Panc1 (cell line): ENCODE results near the gene SLC12A8. TPM values are rescaled to one million over a fixed set of nuclear protein-coding genes. Genes with fewer than 3 reads are reported as not detected.

ENCODE experiments used
- ATAC-seq: fragments of 200-7000 bp; cut with Tn5 transposase; 2 replicates; pipeline ENCODE4 v1.9.1; 2020; ENCODE audit warnings: mild to moderate bottlenecking, moderate library complexity
- BruUV-seq: library from RNA; stranded (reverse); fragments of 400-500 nt; replicated peaks from 2 replicates; lab custom pipeline; 2021; lab: Mats Ljungman, UMichigan
- CTCF ChIA-PET: fragments of 300-600 bp; sonication (Branson Sonifier 250); formaldehyde crosslinking; loops from one replicate; lab custom pipeline; 2022; ENCODE audit warnings: antibody characterized with exemption; lab: Charles Lee
- POLR2A ChIA-PET: fragments of 300-600 bp; sonication (Branson Sonifier 250); formaldehyde crosslinking; loops from one replicate; lab custom pipeline; 2022; ENCODE audit warnings: antibody characterized with exemption; lab: Charles Lee
- DNase-seq: peaks from one replicate; pipeline ENCODE4 v3.0.0-alpha.2; 2010; ENCODE audit warnings: low read depth, low spot score
- H3K27ac ChIP-seq: 2 replicates; pipeline ENCODE4 v1.5.1; 2011; ENCODE audit warnings: mild to moderate bottlenecking, low read length, inconsistent platforms
- H3K27me3 ChIP-seq: fragments of 200-500 bp; sonication (Bioruptor generic); 2 replicates; pipeline ENCODE4 v1.6.0; 2014; ENCODE audit warnings: low read length, inconsistent platforms; ENCODE audit not compliant: control insufficient read depth, insufficient read depth
- H3K36me3 ChIP-seq: fragments of 200-500 bp; sonication (Bioruptor generic); 2 replicates; pipeline ENCODE4 v1.5.1; 2014; ENCODE audit warnings: inconsistent platforms, mild to moderate bottlenecking, low read length, moderate library complexity; ENCODE audit not compliant: control insufficient read depth, insufficient read depth
- H3K4me1 ChIP-seq: 2 replicates; pipeline ENCODE4 v1.5.1; 2011; ENCODE audit warnings: inconsistent platforms, mild to moderate bottlenecking, low read length, moderate library complexity; ENCODE audit not compliant: control insufficient read depth, insufficient read depth
- H3K4me3 ChIP-seq, 2 experiments: 2 replicates each; pipeline ENCODE4 v1.5.1; 2011 to 2012; ENCODE audit warnings: low read depth in 2 of 2, low read length in 2 of 2, mild to moderate bottlenecking in 2 of 2, inconsistent platforms in 1 of 2, moderate library complexity in 1 of 2
- H3K9me3 ChIP-seq: fragments of 200-500 bp; sonication (Bioruptor generic); 2 replicates; pipeline ENCODE4 v1.5.1; 2014; ENCODE audit warnings: low read depth, mild to moderate bottlenecking, inconsistent platforms, low read length, moderate library complexity; ENCODE audit not compliant: control insufficient read depth, insufficient read depth
- CTCF ChIP-seq: fragments of 450-650 bp; IDR thresholded peaks from 2 replicates; pipeline ENCODE4 v1.5.1; 2017; ENCODE audit warnings: mild to moderate bottlenecking
- POLR2AphosphoS5 ChIP-seq: IDR thresholded peaks from 2 replicates; pipeline ENCODE4 v1.6.1; 2012; ENCODE audit warnings: mild to moderate bottlenecking, low read depth, low read length, moderate library complexity
- REST ChIP-seq, 2 experiments: IDR thresholded peaks; 2 replicates each; pipeline ENCODE4 v1.6.1; 2011 to 2012; ENCODE audit warnings: low read depth in 2 of 2, control low read depth in 1 of 2, low read length in 1 of 2, mild to moderate bottlenecking in 1 of 2, moderate library complexity in 1 of 2; ENCODE audit not compliant: insufficient read depth in 1 of 2
- SIN3A ChIP-seq: IDR thresholded peaks from 2 replicates; pipeline ENCODE4 v1.6.1; 2012; ENCODE audit warnings: low read depth, mild to moderate bottlenecking, low read length, moderate library complexity, borderline replicate concordance; ENCODE audit not compliant: insufficient read depth
- TCF7L2 ChIP-seq: IDR thresholded peaks from 2 replicates; pipeline ENCODE4 v1.6.1; 2011; ENCODE audit warnings: mild to moderate bottlenecking, low read depth, low read length, inconsistent platforms
- in situ Hi-C: cut with HindIII; loops from 2 replicates; pipeline ENCODE4 v1.10.0; 2016; ENCODE audit warnings: low sequenced_read_pairs, low pct_unique_long_range_greater_than_20kb
- intact Hi-C: fragments of 100-400 bp; cut with micrococcal nuclease; formaldehyde crosslinking; loops from one replicate; pipeline ENCODE4 v1.10.0; 2022; ENCODE audit not compliant: unreplicated experiment
- total RNA-seq: library from RNA; stranded (reverse); gene quantifications from one replicate; pipeline ENCODE4 v1.2.1, GENCODE V29; 2021; ENCODE audit not compliant: unreplicated experiment

SLC12A8 gene
- total RNA-seq, 1 experiment from 2014 or later: 7.0 TPM

GRCh38 chr3:125192190-125193035 lies 20.1 kb downstream of the SLC12A8 start:
- no peaks in the 10 kb centered on the region for H3K9me3 ChIP-seq
- H3K36me3 ChIP-seq: no peaks in the 10 kb centered on the region
- no peak overlapping the region for H3K4me3 ChIP-seq
- ATAC-seq: no peak; the same call in 1 of the 2 replicates
- 0 out of 2 replicates have a peak overlapping the region, but pooled peaks have one; percentile 5 for H3K27ac ChIP-seq
- peaks cover 2% of the 10 kb centered on the region; the same call in 1 of the 2 replicates for H3K4me1 ChIP-seq
- TF ChIP-seq POLR2AphosphoS5 (no peak), SIN3A (no peak), REST (IDR thresholded peaks at IDR 0.05; ENCODE audit: insufficient read depth in 1 of 2, low read depth in 2 of 2, low read length in 1 of 2) (no peak), CTCF (no peak), TCF7L2 (no peak)
- no peak for DNase-seq
- in situ Hi-C loops: no loop called here
- CTCF ChIA-PET: interaction anchor here (0.7 kb wide), 1 partner anchor 17 kb away, joined by 3 read pairs; no protein-coding TSS in a partner anchor
- H3K27me3 ChIP-seq: no peaks in the 10 kb centered on the region
- intact Hi-C loops: no loop called here
- no TSS peak for BruUV-seq
- POLR2A ChIA-PET: interaction anchor here (0.7 kb wide), 1 partner anchor 19 kb away, joined by 3 read pairs; no protein-coding TSS in a partner anchor

- no peaks in the 10 kb centered on the region for H3K27me3 ChIP-seq
- in situ Hi-C loops (no loop called here), intact Hi-C loops (no loop called here)
- peaks cover 2% of the 10 kb centered on the region; the same call in 1 of the 2 replicates for H3K4me1 ChIP-seq
- no peak for ATAC-seq
- POLR2A ChIA-PET: no interaction called here
- CTCF ChIA-PET: no interaction called here
- no peak overlapping the region for H3K4me3 ChIP-seq
- H3K27ac ChIP-seq: no peak overlapping the region
- no peak for DNase-seq
- no peak for TF ChIP-seq POLR2AphosphoS5
- no peak for TF ChIP-seq SIN3A
- TF ChIP-seq REST (IDR thresholded peaks at IDR 0.05; ENCODE audit: insufficient read depth in 1 of 2, low read depth in 2 of 2, low read length in 1 of 2): no peak
- no peak for TF ChIP-seq CTCF
- TF ChIP-seq TCF7L2: no peak
- no peaks in the 10 kb centered on the region for H3K9me3 ChIP-seq
- BruUV-seq: no TSS peak
- H3K36me3 ChIP-seq: no peaks in the 10 kb centered on the region
Measured at GRCh38 chr3:125191730-125192129, 20.8 kb downstream of the SLC12A8 start.
